Measurements from ENCODE around the gene ZRANB2. TPM values are rescaled to one million over a fixed set of nuclear protein-coding genes. Genes with fewer than 3 reads are reported as not detected.

The ZRANB2 gene
- total RNA-seq, 1 experiment from 2014 or later: 103 TPM

DNA sequence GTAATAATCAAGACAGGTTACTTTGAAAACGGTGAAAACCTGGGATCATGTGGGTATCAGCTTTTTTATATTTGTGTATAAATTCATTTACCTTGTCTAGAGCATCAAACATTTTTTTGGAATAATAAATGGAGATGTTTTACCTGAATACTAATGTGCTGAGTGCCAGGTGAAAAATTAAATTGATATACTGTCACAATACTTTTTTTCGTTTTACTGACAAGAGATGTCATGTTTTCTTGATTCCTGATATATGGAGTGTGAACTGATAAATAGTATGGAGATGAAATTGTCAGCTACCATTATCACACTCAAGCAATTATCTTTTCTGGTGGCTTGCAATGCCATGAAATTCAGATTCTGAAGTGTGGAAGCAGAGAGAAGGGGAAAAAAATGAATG lies 47.2 kb upstream of the ZRANB2 start:
- H3T11ph ChIP-seq (ENCODE audit: low read length): no peak overlapping the region
- DNase-seq: no peak
- Mint-ChIP-seq H3K4me3 (no peak overlapping the region), H3K27ac (no peak overlapping the region), H3K36me3 (ENCODE audit: insufficient read depth in 1 of 3, low read depth in 3 of 3) (peaks cover 1 to 21% (median 3%) of the 10 kb centered on the region in 3 experiments; a peak in 6 of 7 replicates), H3K27me3 (ENCODE audit: low read depth) (no peaks in the 10 kb centered on the region; the same call in none of the 2 replicates), H3K9me3 (peaks cover 37 to 47% of the 10 kb centered on the region in 2 experiments), H3K4me1 (no peaks in the 10 kb centered on the region)
- H3K23me2 ChIP-seq (ENCODE audit: insufficient read length, low read depth, low read length, poor library complexity, severe bottlenecking): no peaks in the 10 kb centered on the region
- no peak overlapping the region for H2BK15ac ChIP-seq (ENCODE audit: low read depth, low read length)
- no peaks in the 10 kb centered on the region for H4K20me1 ChIP-seq (ENCODE audit: control insufficient read depth, insufficient read depth, insufficient read length)
- no peak overlapping the region for H2BK120ac ChIP-seq (ENCODE audit: low read depth, low read length, poor library complexity, severe bottlenecking)
- H3K23ac ChIP-seq (ENCODE audit: insufficient read length, low read depth, low read length): no peak overlapping the region
- H3K56ac ChIP-seq (ENCODE audit: insufficient read length, low read depth, low read length): no peak overlapping the region
- H2AFZ ChIP-seq (ENCODE audit: low read length): no peak overlapping the region
- no peak overlapping the region for H3K27ac ChIP-seq (ENCODE audit: insufficient read length, low read depth, low read length)
- no peak overlapping the region for H4K91ac ChIP-seq (ENCODE audit: insufficient read length, low read depth, low read length)
- H3K27me3 ChIP-seq (ENCODE audit: insufficient read depth, low read length): no peaks in the 10 kb centered on the region
- H4K8ac ChIP-seq (replicated peaks; ENCODE audit: insufficient read length, low read depth, low read length): no peak overlapping the region
- H3K4me2 ChIP-seq (ENCODE audit: insufficient read depth, insufficient read length, low read length): no peak overlapping the region
- no peaks in the 10 kb centered on the region for H3K79me2 ChIP-seq (ENCODE audit: insufficient read depth, low read length)
- H3K4ac ChIP-seq (ENCODE audit: low read depth, low read length): no peak overlapping the region
- no peaks in the 10 kb centered on the region for H3K9me3 ChIP-seq (ENCODE audit: control insufficient read depth, low read depth, low read length)
- WGBS (ENCODE audit: extremely low coverage, insufficient read length, low lambda C conversion rate): no CpG with 5 or more reads among the region's 2 CpGs
- TF ChIP-seq, protein P1, sequence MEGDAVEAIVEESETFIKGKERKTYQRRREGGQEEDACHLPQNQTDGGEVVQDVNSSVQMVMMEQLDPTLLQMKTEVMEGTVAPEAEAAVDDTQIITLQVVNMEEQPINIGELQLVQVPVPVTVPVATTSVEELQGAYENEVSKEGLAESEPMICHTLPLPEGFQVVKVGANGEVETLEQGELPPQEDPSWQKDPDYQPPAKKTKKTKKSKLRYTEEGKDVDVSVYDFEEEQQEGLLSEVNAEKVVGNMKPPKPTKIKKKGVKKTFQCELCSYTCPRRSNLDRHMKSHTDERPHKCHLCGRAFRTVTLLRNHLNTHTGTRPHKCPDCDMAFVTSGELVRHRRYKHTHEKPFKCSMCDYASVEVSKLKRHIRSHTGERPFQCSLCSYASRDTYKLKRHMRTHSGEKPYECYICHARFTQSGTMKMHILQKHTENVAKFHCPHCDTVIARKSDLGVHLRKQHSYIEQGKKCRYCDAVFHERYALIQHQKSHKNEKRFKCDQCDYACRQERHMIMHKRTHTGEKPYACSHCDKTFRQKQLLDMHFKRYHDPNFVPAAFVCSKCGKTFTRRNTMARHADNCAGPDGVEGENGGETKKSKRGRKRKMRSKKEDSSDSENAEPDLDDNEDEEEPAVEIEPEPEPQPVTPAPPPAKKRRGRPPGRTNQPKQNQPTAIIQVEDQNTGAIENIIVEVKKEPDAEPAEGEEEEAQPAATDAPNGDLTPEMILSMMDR (conservative IDR thresholded peaks at IDR 0.05): no peak
- no peak overlapping the region for H2AK5ac ChIP-seq (ENCODE audit: insufficient read length, low read length)
- H2BK5ac ChIP-seq (ENCODE audit: insufficient read length, low read length): no peak overlapping the region
- no peak overlapping the region for H3K9ac ChIP-seq (ENCODE audit: extremely low read depth, insufficient read length, low read length)
- H3K14ac ChIP-seq (ENCODE audit: insufficient read depth, low read length): no peak overlapping the region
- H3K4me1 ChIP-seq (ENCODE audit: insufficient read depth, low read length): no peaks in the 10 kb centered on the region
- no peak overlapping the region for H4K5ac ChIP-seq (ENCODE audit: insufficient read length, low read depth, low read length)
- H3K79me1 ChIP-seq (ENCODE audit: insufficient read depth, low read depth, low read length, poor library complexity, severe bottlenecking): no peaks in the 10 kb centered on the region
- no peak overlapping the region for H2BK12ac ChIP-seq (ENCODE audit: insufficient read length, low read depth, low read length)
- no peak overlapping the region for H3K18ac ChIP-seq (ENCODE audit: insufficient read length, low read depth, low read length)
- H2BK20ac ChIP-seq (ENCODE audit: low read depth, low read length, poor library complexity, severe bottlenecking): no peak overlapping the region
